GM12875 (cell line): Measurements from ENCODE around the gene GSTT4.

ENCODE experiments used
- H3K4me3 ChIP-seq: one replicate; pipeline ENCODE4 v1.5.1; 2011; ENCODE audit warnings: low read depth, low read length, control low read depth
- TF ChIP-seq, protein P1 (sequence below): IDR thresholded peaks from 2 replicates; pipeline ENCODE4 v1.5.1; 2011; ENCODE audit warnings: low read depth, mild to moderate bottlenecking, control low read depth, inconsistent platforms, low read length, moderate library complexity, borderline replicate concordance; ENCODE audit not compliant: insufficient read depth

The GSTT4 gene

DNA sequence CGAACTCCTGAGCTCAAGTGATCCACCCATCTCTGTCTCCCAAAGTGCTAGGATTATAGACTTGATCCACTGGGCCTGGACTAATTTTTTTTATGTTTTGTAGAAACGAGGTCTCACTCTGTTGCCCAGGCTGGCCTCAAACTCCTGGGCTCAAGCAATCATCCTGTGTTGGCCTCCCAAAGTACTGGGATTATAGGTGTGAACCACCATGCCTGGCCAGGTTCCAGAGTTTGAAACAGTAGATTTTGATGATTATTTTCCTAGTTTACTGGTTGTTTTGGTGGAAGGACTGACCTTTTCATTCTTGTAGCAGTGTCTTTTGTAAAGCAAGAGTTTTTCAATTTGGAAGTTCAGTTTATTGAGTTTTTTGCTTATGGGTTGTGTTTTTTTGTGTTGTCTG, 20.8 kb upstream of the GSTT4 start:
- H3K4me3 ChIP-seq, result no peak overlapping the region
- TF ChIP-seq, protein P1, sequence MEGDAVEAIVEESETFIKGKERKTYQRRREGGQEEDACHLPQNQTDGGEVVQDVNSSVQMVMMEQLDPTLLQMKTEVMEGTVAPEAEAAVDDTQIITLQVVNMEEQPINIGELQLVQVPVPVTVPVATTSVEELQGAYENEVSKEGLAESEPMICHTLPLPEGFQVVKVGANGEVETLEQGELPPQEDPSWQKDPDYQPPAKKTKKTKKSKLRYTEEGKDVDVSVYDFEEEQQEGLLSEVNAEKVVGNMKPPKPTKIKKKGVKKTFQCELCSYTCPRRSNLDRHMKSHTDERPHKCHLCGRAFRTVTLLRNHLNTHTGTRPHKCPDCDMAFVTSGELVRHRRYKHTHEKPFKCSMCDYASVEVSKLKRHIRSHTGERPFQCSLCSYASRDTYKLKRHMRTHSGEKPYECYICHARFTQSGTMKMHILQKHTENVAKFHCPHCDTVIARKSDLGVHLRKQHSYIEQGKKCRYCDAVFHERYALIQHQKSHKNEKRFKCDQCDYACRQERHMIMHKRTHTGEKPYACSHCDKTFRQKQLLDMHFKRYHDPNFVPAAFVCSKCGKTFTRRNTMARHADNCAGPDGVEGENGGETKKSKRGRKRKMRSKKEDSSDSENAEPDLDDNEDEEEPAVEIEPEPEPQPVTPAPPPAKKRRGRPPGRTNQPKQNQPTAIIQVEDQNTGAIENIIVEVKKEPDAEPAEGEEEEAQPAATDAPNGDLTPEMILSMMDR, result no peak

DNA sequence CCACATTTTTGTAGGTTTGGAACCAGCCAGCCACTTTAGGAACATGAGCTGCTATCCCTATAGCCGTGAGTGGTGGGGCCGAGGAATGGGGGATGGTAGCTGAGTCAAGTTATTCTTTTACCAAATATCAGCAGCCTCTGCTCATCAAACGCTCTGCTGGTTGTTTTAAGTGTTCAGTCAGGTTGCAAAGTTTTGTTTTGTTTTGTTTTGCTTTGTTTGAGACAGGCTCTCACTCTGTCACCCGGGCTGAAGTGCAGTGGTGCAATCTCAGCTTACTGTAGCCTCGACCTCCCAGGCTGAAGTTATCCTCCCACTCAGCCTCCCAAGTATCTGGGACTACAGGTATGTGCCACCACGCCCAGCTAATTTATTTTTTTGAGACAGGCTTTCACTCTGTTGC, 20.2 kb upstream of the GSTT4 start:
- no peak overlapping the region for H3K4me3 ChIP-seq
- TF ChIP-seq, protein P1, result no peak

DNA sequence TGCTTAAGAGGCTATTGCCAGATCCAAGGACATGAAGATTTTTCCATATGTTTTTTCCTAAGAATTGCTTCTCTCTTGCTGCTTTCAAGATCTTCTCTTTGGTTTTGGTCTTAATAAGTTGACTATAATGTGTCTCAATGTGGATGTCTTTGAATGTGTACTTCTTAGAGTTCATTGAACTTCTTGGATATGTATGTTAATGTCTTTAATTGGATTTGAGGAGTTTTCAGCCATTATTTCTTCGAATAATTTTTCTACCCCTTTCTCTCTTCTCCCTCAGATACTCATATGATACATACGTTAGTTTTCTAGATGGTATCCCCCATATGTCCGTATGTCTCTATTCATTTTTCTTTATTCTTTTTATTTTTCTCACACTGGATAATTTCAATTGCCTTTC, 19.1 kb upstream of the GSTT4 start:
- no peak overlapping the region for H3K4me3 ChIP-seq
- TF ChIP-seq, protein P1, result no peak

DNA sequence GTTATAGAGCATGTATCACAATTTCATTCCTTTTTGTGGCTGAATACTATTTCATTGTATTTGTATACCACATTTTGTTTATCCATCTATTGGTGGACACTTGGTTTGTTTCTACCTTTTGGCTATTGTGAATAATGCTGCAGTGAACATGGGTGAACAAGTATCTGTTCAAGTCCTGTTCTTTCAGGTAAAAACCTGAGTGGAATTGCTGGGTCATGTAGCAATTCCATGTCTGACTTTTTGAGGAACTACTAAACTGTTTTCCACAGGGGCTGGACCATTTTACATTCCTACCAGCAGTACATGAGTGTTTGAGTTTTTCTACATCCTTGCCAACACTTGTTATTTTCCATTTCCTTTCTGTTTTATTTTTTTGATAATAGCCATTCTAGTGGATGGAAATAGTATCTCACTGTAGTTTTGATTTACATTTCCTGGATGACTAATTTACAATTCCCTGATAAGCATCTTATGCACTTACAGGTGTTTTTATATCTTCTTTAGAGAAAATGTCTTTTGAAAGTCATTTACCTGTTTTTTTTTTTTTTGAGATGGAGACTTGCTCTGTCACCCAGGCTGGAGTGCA, 18.0 kb upstream of the GSTT4 start:
- TF ChIP-seq, protein P1, result no peak
- no peak overlapping the region for H3K4me3 ChIP-seq

DNA sequence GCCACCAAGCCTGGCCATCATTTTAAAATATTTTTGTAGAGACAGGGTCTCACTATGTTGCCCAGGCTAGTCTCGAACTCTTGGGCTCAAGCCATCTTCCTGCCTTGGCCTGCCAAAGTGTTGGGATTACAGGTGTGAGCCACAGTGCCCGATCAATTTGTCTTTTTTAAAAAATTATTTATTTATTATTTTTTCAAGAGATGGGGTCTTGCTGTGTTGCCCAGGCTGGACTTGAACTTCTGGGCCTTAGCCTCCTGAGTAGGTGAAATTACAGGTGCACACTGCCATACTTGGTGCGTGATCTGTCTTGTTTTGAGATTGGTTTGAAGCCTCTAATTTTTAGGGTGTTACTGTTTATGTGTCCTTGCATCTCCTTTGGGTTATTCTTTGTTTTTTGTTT, 16.1 kb upstream of the GSTT4 start:
- no peak overlapping the region for H3K4me3 ChIP-seq
- TF ChIP-seq, protein P1, result no peak

DNA sequence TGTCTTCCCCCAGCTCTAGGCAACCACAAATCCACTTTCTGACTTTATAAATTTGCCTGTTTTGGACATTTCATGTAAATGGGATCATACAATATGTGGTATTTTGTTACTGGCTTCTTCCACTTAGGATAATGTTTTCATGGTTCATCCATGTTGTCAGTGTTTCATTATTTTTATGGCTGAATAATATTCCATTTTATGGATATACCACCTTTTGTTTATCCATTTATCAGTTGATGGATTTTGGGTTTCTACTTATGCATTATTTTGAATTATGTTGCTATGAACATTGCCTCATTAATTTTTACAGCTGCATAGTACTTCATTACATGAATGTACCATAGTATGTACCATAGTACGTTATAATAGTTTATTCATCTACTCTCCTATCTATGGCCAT, 10.9 kb upstream of the GSTT4 start:
- no peak overlapping the region for H3K4me3 ChIP-seq
- TF ChIP-seq, protein P1, result no peak

DNA sequence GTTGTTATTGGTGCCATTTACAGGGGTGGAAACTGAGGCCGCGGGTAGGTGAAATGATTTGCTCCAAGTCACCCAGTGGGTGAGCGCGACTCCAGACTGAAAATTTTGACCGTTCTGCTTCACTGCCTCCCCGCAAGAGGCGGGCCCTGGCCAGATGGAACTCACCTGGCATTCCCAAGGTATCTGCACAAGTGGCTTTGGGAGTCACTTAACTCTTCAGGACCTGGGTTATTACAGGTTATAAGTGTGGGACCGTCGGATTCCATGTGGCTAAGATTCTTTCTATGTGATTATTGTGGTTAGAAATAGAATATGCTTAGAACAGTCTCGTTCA, 6.4 kb upstream of the GSTT4 start:
- H3K4me3 ChIP-seq, result peak overlapping the region; percentile 97
- TF ChIP-seq, protein P1, result no peak
